K562 (cell line): Measurements from ENCODE around the gene PEDS1. TPM values are rescaled to one million over a fixed set of nuclear protein-coding genes. Genes with fewer than 3 reads are reported as not detected.

Experiments
- BRCA1 ChIP-seq, 2 experiments: fragments of 450-650 bp in 1 of 2; sonication (generic) in 1 of 2; formaldehyde crosslinking in 1 of 2; IDR thresholded peaks; 2 replicates each; pipeline versions ENCODE4 v1.5.0 to v1.6.1; 2017 to 2020; ENCODE audit warnings: mild to moderate bottlenecking in 1 of 2, missing genetic modification reagents in 1 of 2
- CBX2 ChIP-seq: fragments of 200-600 bp; sonication (generic); IDR thresholded peaks from one replicate; pipeline ENCODE4 v1.6.1; 2012; ENCODE audit warnings: mild to moderate bottlenecking, low read length, inconsistent platforms; ENCODE audit not compliant: insufficient read depth, poor library complexity, severe bottlenecking
- CGGBP1 ChIP-seq: fragments of 250-450 bp; sonication (Bioruptor Pico); IDR thresholded peaks from 2 replicates; pipeline ENCODE4 v1.9.0; 2021; ENCODE audit warnings: mild to moderate bottlenecking
- DNMT1 ChIP-seq: fragments of 450-650 bp; IDR thresholded peaks from 2 replicates; pipeline ENCODE4 v1.6.1; 2016; ENCODE audit warnings: antibody characterized with exemption, mild to moderate bottlenecking
- EP300 ChIP-seq: IDR thresholded peaks from 2 replicates; pipeline ENCODE4 v1.6.1; 2012; ENCODE audit warnings: low read length, improper control_type of control experiment
- ESRRB ChIP-seq: fragments of 250-450 bp; sonication (Bioruptor Pico); IDR thresholded peaks from 2 replicates; pipeline ENCODE4 v1.5.0; 2020; ENCODE audit warnings: mild to moderate bottlenecking, moderate library complexity, borderline replicate concordance
- FOXJ2 ChIP-seq: fragments of 200-800 bp; sonication (Bioruptor generic); IDR thresholded peaks from 2 replicates; pipeline ENCODE4 v1.6.1; 2016; ENCODE audit warnings: missing genetic modification characterization, missing compliant biosample characterization
- FOXJ3 ChIP-seq: sonication (generic); formaldehyde crosslinking; IDR thresholded peaks from 2 replicates; pipeline ENCODE4 v1.4.0; 2020; ENCODE audit warnings: mild to moderate bottlenecking, missing genetic modification reagents
- GTF2E2 ChIP-seq: fragments of 200-800 bp; sonication (Bioruptor generic); IDR thresholded peaks from 2 replicates; pipeline ENCODE4 v1.6.1; 2016; ENCODE audit warnings: missing genetic modification characterization, missing compliant biosample characterization
- KHSRP ChIP-seq: fragments of 450-650 bp; IDR thresholded peaks from 2 replicates; pipeline ENCODE4 v1.6.1; 2017
- POLR2A ChIP-seq: fragments of 450-650 bp; conservative IDR thresholded peaks from 2 replicates; pipeline ENCODE4 v1.6.1; 2016
- PTBP1 ChIP-seq: fragments of 200-400 bp; formaldehyde crosslinking; IDR thresholded peaks from 2 replicates; pipeline ENCODE4 v1.6.1; 2017; ENCODE audit warnings: low read depth, low read length
- PTTG1 ChIP-seq: fragments of 450-650 bp; IDR thresholded peaks from 2 replicates; pipeline ENCODE4 v1.6.1; 2016; ENCODE audit warnings: low read depth, mild to moderate bottlenecking, missing genetic modification characterization, missing compliant biosample characterization
- RBM25 ChIP-seq: fragments of 200-400 bp; formaldehyde crosslinking; IDR thresholded peaks from 2 replicates; pipeline ENCODE4 v1.6.1; 2018; ENCODE audit warnings: low read length, low read depth, moderate library complexity; ENCODE audit not compliant: severe bottlenecking
- SMAD2 ChIP-seq: fragments of 150-350 bp; IDR thresholded peaks from 2 replicates; pipeline ENCODE4 v1.6.1; 2014; ENCODE audit warnings: low read depth, mild to moderate bottlenecking, low read length
- SRSF3 ChIP-seq: fragments of 200-400 bp; formaldehyde crosslinking; IDR thresholded peaks from 2 replicates; pipeline ENCODE4 v1.6.1; 2016; ENCODE audit warnings: mild to moderate bottlenecking, low read length, moderate library complexity; ENCODE audit not compliant: insufficient read depth
- TARDBP ChIP-seq: fragments of 450-650 bp; IDR thresholded peaks from 2 replicates; pipeline ENCODE4 v1.6.1; 2016
- ZHX1 ChIP-seq: fragments of 150-350 bp; conservative IDR thresholded peaks from 2 replicates; pipeline ENCODE4 v1.6.1; 2014; ENCODE audit warnings: low read length
- ZNF316 ChIP-seq: fragments of 450-650 bp; IDR thresholded peaks from 2 replicates; pipeline ENCODE4 v1.6.1; 2016
- ZNF518B ChIP-seq: fragments of 250-450 bp; sonication (Bioruptor Pico); IDR thresholded peaks from 2 replicates; pipeline ENCODE4 v1.5.0; 2021; ENCODE audit warnings: mild to moderate bottlenecking, moderate library complexity
- ZNF696 ChIP-seq: fragments of 250-450 bp; sonication (Bioruptor Pico); conservative IDR thresholded peaks from 2 replicates; pipeline ENCODE4 v1.4.0; 2020; ENCODE audit warnings: mild to moderate bottlenecking, moderate library complexity
- ZNF766 ChIP-seq: fragments of 200-800 bp; sonication (Bioruptor generic); conservative IDR thresholded peaks from 2 replicates; pipeline ENCODE4 v1.6.1; 2016; ENCODE audit warnings: missing genetic modification characterization, missing compliant biosample characterization
- polyA plus RNA-seq, 8 experiments: library from polyadenylated mRNA; depleted of rRNA in 4 of 8; stranded (reverse) in 5 of 8; unstranded in 3 of 8; fragments of >200 nt; fragmentation: Nextera tagmentation in 2 of 8; fragmentation: Illumina TruSeq in 1 of 8; extraction: Ambion mirVana in 2 of 8; extraction: Trizol in 1 of 8; gene quantifications; 2 replicates each; pipeline versions ENCODE4 v1.2.1 to v1.2.3, GENCODE V29; 2011 to 2014; ENCODE audit warnings: inconsistent platforms in 1 of 8, missing spikeins in 1 of 8
- total RNA-seq, 7 experiments: library from RNA; depleted of rRNA in 6 of 7; stranded (reverse); fragments of >200 nt in 6 of 7; fragmentation: Illumina TruSeq in 2 of 7; extraction: Trizol in 2 of 7; gene quantifications; 2 replicates each; pipeline versions ENCODE4 v1.2.1 to v1.2.3, GENCODE V29; 2011 to 2021; ENCODE audit warnings: low replicate concordance in 1 of 7

PEDS1 gene
- total and polyA plus RNA-seq, 9 of the 15 experiments (the other 6 are each of a cell fraction or from before 2014, with no cell fraction given): 2.9 to 38.5 (median 24.2) TPM

GRCh38 chr20:50191544-50192363 lies 38.2 kb upstream of the PEDS1 start (continued):
- no peak for TF ChIP-seq RBM25
- TF ChIP-seq BRCA1 (IDR thresholded peaks at IDR 0.05): no peak
- TF ChIP-seq BRCA1 (CRISPR knock-in tag; IDR thresholded peaks at IDR 0.05): no peak
- TF ChIP-seq CGGBP1: no peak
- TF ChIP-seq ZHX1: no peak
- TF ChIP-seq KHSRP: no peak
- 0 out of 2 replicates have a peak, but pooled peaks have one; percentile 37 for TF ChIP-seq PTBP1
- TF ChIP-seq ZNF696: no peak
- TF ChIP-seq ZNF766 (CRISPR knock-in tag): no peak
- TF ChIP-seq POLR2A: peak; percentile 70; the same call in 1 of the 2 replicates
- TF ChIP-seq SMAD2: no peak
- no peak for TF ChIP-seq DNMT1
- TF ChIP-seq FOXJ2 (tag): no peak
- no peak for TF ChIP-seq ZNF316
- peak; percentile 19 for TF ChIP-seq GTF2E2 (tag)
- no peak for TF ChIP-seq PTTG1 (tag)
- TF ChIP-seq CBX2: no peak
- no peak for TF ChIP-seq ESRRB
- TF ChIP-seq SRSF3: peak; percentile 94; the same call in 1 of the 2 replicates
- TF ChIP-seq FOXJ3 (CRISPR knock-in tag): no peak
- TF ChIP-seq TARDBP: no peak
- TF ChIP-seq EP300: no peak
- no peak for TF ChIP-seq ZNF518B (CRISPR knock-in tag)
